Ectodermal cell (in vitro differentiated cells): ENCODE data around the gene DUS2.
"Not testable (repeated sequence)": the region's sequence is repeated elsewhere in the genome, so short reads cannot be mapped to it uniquely, and the experiment has no call there.

Source experiments
- H3K27ac ChIP-seq: 2 replicates; pipeline ENCODE4 v1.7.0; 2013; ENCODE audit warnings: mild to moderate bottlenecking, low read depth, low read length; ENCODE audit not compliant: insufficient read depth, poor library complexity, severe bottlenecking
- H3K27me3 ChIP-seq: 2 replicates; pipeline ENCODE4 v1.7.0; 2013; ENCODE audit warnings: mild to moderate bottlenecking, low read length; ENCODE audit not compliant: insufficient read depth, control insufficient read depth, poor library complexity, severe bottlenecking
- H3K36me3 ChIP-seq: one replicate; pipeline ENCODE4 v1.7.0; 2013; ENCODE audit warnings: low read length; ENCODE audit not compliant: control insufficient read depth, insufficient read depth
- H3K4me1 ChIP-seq: one replicate; pipeline ENCODE4 v1.7.0; 2013; ENCODE audit warnings: low read length; ENCODE audit not compliant: control insufficient read depth, insufficient read depth
- H3K4me3 ChIP-seq: 2 replicates; pipeline ENCODE4 v1.7.0; 2013; ENCODE audit warnings: low read depth, low read length, control low read depth; ENCODE audit not compliant: insufficient read depth
- H3K9me3 ChIP-seq: 2 replicates; pipeline ENCODE4 v1.7.0; 2013; ENCODE audit warnings: mild to moderate bottlenecking, low read length, moderate library complexity; ENCODE audit not compliant: control insufficient read depth
- WGBS, 2 experiments: methylation state at CpG; one replicate each; pipeline ENCODE4 v1.1.7; 2013; ENCODE audit warnings: missing lambda C conversion rate in 2 of 2; 5-methylcytosine and 5-hydroxymethylcytosine counted together

DUS2 gene

GRCh38 chr16:68107230-68107928, 84.3 kb downstream of the DUS2 start:
- H3K9me3 ChIP-seq, H3K27ac ChIP-seq, H3K4me3 ChIP-seq, H3K36me3 ChIP-seq, H3K4me1 ChIP-seq, H3K27me3 ChIP-seq: not testable (repeated sequence)
- 92 to 95% methylated on average over 8 to 9 of the region's 9 CpGs for WGBS, 2 experiments

GRCh38 chr16:68109156-68109555, 86.1 kb downstream of the DUS2 start:
- not testable (repeated sequence) for H3K27ac ChIP-seq, H3K4me1 ChIP-seq, H3K4me3 ChIP-seq, H3K27me3 ChIP-seq, H3K36me3 ChIP-seq, H3K9me3 ChIP-seq
- WGBS, 2 experiments, result 93 to 95% methylated on average over 5 of the region's 5 CpGs

GRCh38 chr16:68110611-68111010, 87.5 kb downstream of the DUS2 start:
- H3K36me3 ChIP-seq, H3K4me1 ChIP-seq, H3K27me3 ChIP-seq, H3K9me3 ChIP-seq, H3K27ac ChIP-seq, H3K4me3 ChIP-seq: not testable (repeated sequence)
- WGBS, 2 experiments, result 94 to 98% methylated on average over 1 to 2 of the region's 2 CpGs

GRCh38 chr16:68111379-68111778, 88.3 kb downstream of the DUS2 start:
- Histone ChIP-seq H3K27ac (no peak overlapping the region), H3K9me3 (no peaks in the 10 kb centered on the region), H3K4me1 (no peaks in the 10 kb centered on the region), H3K27me3 (no peaks in the 10 kb centered on the region), H3K36me3 (no peaks in the 10 kb centered on the region), H3K4me3 (no peak overlapping the region)
- WGBS, 2 experiments, result 91 to 98% methylated on average over 2 of the region's 2 CpGs

- Histone ChIP-seq H3K27me3 (no peaks in the 10 kb centered on the region), H3K9me3 (no peaks in the 10 kb centered on the region), H3K4me1 (no peaks in the 10 kb centered on the region), H3K36me3 (no peaks in the 10 kb centered on the region), H3K4me3 (no peak overlapping the region), H3K27ac (no peak overlapping the region)
- WGBS, 2 experiments, result 92% methylated on average over 5 of the region's 5 CpGs
Observed at GRCh38 chr16:68113059-68113761, 90.1 kb downstream of the DUS2 start.

GRCh38 chr16:68113765-68114240, 90.7 kb downstream of the DUS2 start:
- 95% methylated on average over 12 of the region's 12 CpGs for WGBS, 2 experiments
- Histone ChIP-seq H3K9me3 (no peaks in the 10 kb centered on the region), H3K4me1 (no peaks in the 10 kb centered on the region)

GRCh38 chr16:68114939-68115338, 91.9 kb downstream of the DUS2 start:
- WGBS, 2 experiments, result 91 to 96% methylated on average over 8 of the region's 8 CpGs
- not testable (repeated sequence) for H3K36me3 ChIP-seq, H3K4me3 ChIP-seq, H3K4me1 ChIP-seq, H3K27ac ChIP-seq, H3K9me3 ChIP-seq, H3K27me3 ChIP-seq

More at GRCh38 chr16:68113765-68114240, 90.7 kb downstream of the DUS2 start:
- H3K4me3 ChIP-seq, result no peak overlapping the region
- no peaks in the 10 kb centered on the region for H3K36me3 ChIP-seq
- no peaks in the 10 kb centered on the region for H3K27me3 ChIP-seq
- no peak overlapping the region for H3K27ac ChIP-seq

- Histone ChIP-seq H3K9me3 (no peaks in the 10 kb centered on the region), H3K36me3 (no peaks in the 10 kb centered on the region), H3K4me1 (no peaks in the 10 kb centered on the region), H3K27me3 (no peaks in the 10 kb centered on the region), H3K27ac (no peak overlapping the region), H3K4me3 (no peak overlapping the region)
- 80 to 92% methylated on average over 2 of the region's 2 CpGs for WGBS, 2 experiments
Observed at GRCh38 chr16:68115851-68116250, 92.8 kb downstream of the DUS2 start.

GRCh38 chr16:68116256-68116867, 93.3 kb downstream of the DUS2 start:
- H3K4me3 ChIP-seq, result no peak overlapping the region
- WGBS, 2 experiments, result 98 to 99% methylated on average over 2 of the region's 2 CpGs
- H3K9me3 ChIP-seq, result no peaks in the 10 kb centered on the region
- no peaks in the 10 kb centered on the region for H3K4me1 ChIP-seq
- no peak overlapping the region for H3K27ac ChIP-seq
- no peaks in the 10 kb centered on the region for H3K36me3 ChIP-seq
- H3K27me3 ChIP-seq, result no peaks in the 10 kb centered on the region

GRCh38 chr16:68117884-68118283, 94.8 kb downstream of the DUS2 start:
- Histone ChIP-seq H3K27me3 (no peaks in the 10 kb centered on the region), H3K4me3 (no peak overlapping the region), H3K27ac (no peak overlapping the region), H3K9me3 (no peaks in the 10 kb centered on the region), H3K4me1 (no peaks in the 10 kb centered on the region), H3K36me3 (peaks cover 7% of the 10 kb centered on the region)
- 92 to 94% methylated on average over 3 of the region's 3 CpGs for WGBS, 2 experiments
